Measurements from ENCODE around the gene STX2.

GRCh38 chr12:130743176-130743575 lies 95.9 kb downstream of the STX2 start:
- TF ChIP-seq POLR2A (IDR thresholded peaks at IDR 0.05): no peak
- no peak for TF ChIP-seq CTCF (IDR thresholded peaks at IDR 0.05)

All from prostate gland (tissue), 2 donors.